RWPE1 (cell line): Measurements from ENCODE around the gene UBR2.
"Not testable (repeated sequence)": the region's sequence is repeated elsewhere in the genome, so short reads cannot be mapped to it uniquely, and the experiment has no call there.

Experiments
- CTCF ChIA-PET: fragments of 350-600 bp; sonication (Branson Sonifier 250); formaldehyde crosslinking; extraction: SDS; loops from one replicate; lab custom pipeline; 2021; lab: Yijun Ruan, JAX
- POLR2A ChIA-PET: fragments of 400-600 bp; formaldehyde crosslinking; extraction: SDS; loops from one replicate; lab custom pipeline; 2020; ENCODE audit warnings: antibody characterized with exemption; ENCODE audit not compliant: low non-redundant PET; lab: Yijun Ruan, JAX
- DNase-seq: peaks from one replicate; pipeline ENCODE4 v3.0.0; 2012; ENCODE audit warnings: low spot score
- H3K27ac ChIP-seq: fragments of 450-650 bp; 2 replicates; pipeline ENCODE4 v1.5.1; 2017
- CTCF ChIP-seq: fragments of 450-650 bp; conservative IDR thresholded peaks from 2 replicates; pipeline ENCODE4 v1.5.1; 2017; ENCODE audit warnings: low read depth, mild to moderate bottlenecking

UBR2 gene

GRCh38 chr6:42698217-42698616 lies 134.4 kb downstream of the UBR2 start:
- CTCF ChIA-PET = interaction anchor here (0.5 kb wide), 1 partner anchor 35 kb away, joined by 3 read pairs; no protein-coding TSS in a partner anchor
- POLR2A ChIA-PET = interaction anchor here (0.7 kb wide), 2 partner anchors 35 to 44 kb away, joined by 3 to 6 read pairs; no protein-coding TSS in a partner anchor
- no peak for TF ChIP-seq CTCF
- no peak for DNase-seq
- H3K27ac ChIP-seq = no peak overlapping the region

GRCh38 chr6:42702200-42702599 lies 138.4 kb downstream of the UBR2 start:
- DNase-seq = peak; percentile 65

GRCh38 chr6:42702786-42703185 lies 139.0 kb downstream of the UBR2 start:
- ChIA-PET CTCF (interaction anchor here (0.7 to 0.8 kb wide), 2 partner anchors 22 to 24 kb away, joined by 3 read pairs; no protein-coding TSS in a partner anchor), POLR2A (interaction anchor here (0.9 kb wide), 1 partner anchor 167 kb away, joined by 3 read pairs; no protein-coding TSS in a partner anchor)
- DNase-seq, H3K27ac ChIP-seq: not testable (repeated sequence)

More at GRCh38 chr6:42702200-42702599, 138.4 kb downstream of the UBR2 start:
- POLR2A ChIA-PET = interaction anchor here (0.9 kb wide), 1 partner anchor 168 kb away, joined by 3 read pairs; no protein-coding TSS in a partner anchor
- no peak for TF ChIP-seq CTCF
- CTCF ChIA-PET = interaction anchor here (0.7 to 0.8 kb wide), 3 partner anchors 22 to 25 kb away, joined by 3 to 5 read pairs (median 3); no protein-coding TSS in a partner anchor
- peak overlapping the region; percentile 63 for H3K27ac ChIP-seq

- DNase-seq = no peak
- no peak for TF ChIP-seq CTCF
- CTCF ChIA-PET = interaction anchor here (0.7 to 2.1 kb wide), 2 partner anchors 22 to 127 kb away, joined by 3 to 6 read pairs; no protein-coding TSS in a partner anchor
- H3K27ac ChIP-seq = no peak overlapping the region
- POLR2A ChIA-PET = no interaction called here
Observed at GRCh38 chr6:42704251-42704936, 140.6 kb downstream of the UBR2 start.

GRCh38 chr6:42704937-42705374 lies 141.1 kb downstream of the UBR2 start:
- CTCF ChIA-PET = interaction anchor here (0.7 to 2.1 kb wide), 2 partner anchors 22 to 126 kb away, joined by 3 to 6 read pairs; no protein-coding TSS in a partner anchor
- TF ChIP-seq CTCF = no peak
- H3K27ac ChIP-seq = no peak overlapping the region
- no peak for DNase-seq
- POLR2A ChIA-PET = no interaction called here

- no peak overlapping the region for H3K27ac ChIP-seq
- POLR2A ChIA-PET = no interaction called here
- no peak for DNase-seq
- CTCF ChIA-PET = no interaction called here
- TF ChIP-seq CTCF = no peak
Observed at GRCh38 chr6:42707595-42707994, 143.8 kb downstream of the UBR2 start.

GRCh38 chr6:42708096-42708495 lies 144.3 kb downstream of the UBR2 start:
- ChIA-PET CTCF (no interaction called here), POLR2A (no interaction called here)
- no peak for DNase-seq
- H3K27ac ChIP-seq = no peak overlapping the region
- TF ChIP-seq CTCF = no peak
